Fibroblast of skin of back (primary cell): ENCODE measurements around the gene IMPDH1.
A peak's percentile ranks its signal among the peaks of the same experiment; 100 is the strongest.

Experiments
- DNase-seq: peaks from one replicate; pipeline ENCODE4 v3.0.0-alpha.2; 2013

IMPDH1 gene

GRCh38 chr7:128387216-128388144 is 22.3 kb downstream of the IMPDH1 start:
- peak; percentile 72 for DNase-seq

GRCh38 chr7:128385988-128386925 is 23.5 kb downstream of the IMPDH1 start:
- DNase-seq = no peak

- no peak for DNase-seq
These were observed 25.1 kb downstream of the IMPDH1 start for GRCh38 chr7:128384726-128385125.

- no peak for DNase-seq
These were observed 26.0 kb downstream of the IMPDH1 start for GRCh38 chr7:128383776-128384175.

GRCh38 chr7:128381161-128381821 is 28.5 kb downstream of the IMPDH1 start:
- DNase-seq = no peak

GRCh38 chr7:128380483-128381106 is 29.2 kb downstream of the IMPDH1 start:
- DNase-seq = no peak

GRCh38 chr7:128379900-128380479 is 29.8 kb downstream of the IMPDH1 start:
- no peak for DNase-seq

- no peak for DNase-seq
These were observed 31.1 kb downstream of the IMPDH1 start for GRCh38 chr7:128378637-128379036.

GRCh38 chr7:128376077-128376476 is 33.7 kb downstream of the IMPDH1 start:
- no peak for DNase-seq

GRCh38 chr7:128374041-128374440 is 35.7 kb downstream of the IMPDH1 start:
- no peak for DNase-seq

- no peak for DNase-seq
These were observed 36.2 kb downstream of the IMPDH1 start for GRCh38 chr7:128373606-128374005.

GRCh38 chr7:128370491-128370890 is 39.3 kb downstream of the IMPDH1 start:
- DNase-seq = no peak

GRCh38 chr7:128366986-128367385 is 42.8 kb downstream of the IMPDH1 start:
- DNase-seq = no peak

- DNase-seq = no peak
These were observed 43.5 kb downstream of the IMPDH1 start for GRCh38 chr7:128366300-128366699.

- no peak for DNase-seq
These were observed 44.4 kb downstream of the IMPDH1 start for GRCh38 chr7:128365432-128365831.

GRCh38 chr7:128364166-128364870 is 45.5 kb downstream of the IMPDH1 start:
- no peak for DNase-seq

- DNase-seq = no peak
These were observed 46.5 kb downstream of the IMPDH1 start for GRCh38 chr7:128363261-128363721.

- peak; percentile 40 for DNase-seq
These were observed 47.1 kb downstream of the IMPDH1 start for GRCh38 chr7:128362670-128363069.

- DNase-seq = no peak
These were observed 48.1 kb downstream of the IMPDH1 start, which contains the start of gene PRRT4 for GRCh38 chr7:128361411-128362379. PRRT4 (minus strand) TSS chr7:128361690.

- no peak for DNase-seq
These were observed 49.5 kb downstream of the IMPDH1 start for GRCh38 chr7:128360359-128360678.
